ENCODE results near the gene ARHGAP9. TPM values are rescaled to one million over a fixed set of nuclear protein-coding genes. Genes with fewer than 3 reads are reported as not detected.
"Not testable (repeated sequence)": the region's sequence is repeated elsewhere in the genome, so short reads cannot be mapped to it uniquely, and the experiment has no call there.

ARHGAP9 gene
- total RNA-seq, 1 experiment from 2014 or later: 0.92 TPM

DNA sequence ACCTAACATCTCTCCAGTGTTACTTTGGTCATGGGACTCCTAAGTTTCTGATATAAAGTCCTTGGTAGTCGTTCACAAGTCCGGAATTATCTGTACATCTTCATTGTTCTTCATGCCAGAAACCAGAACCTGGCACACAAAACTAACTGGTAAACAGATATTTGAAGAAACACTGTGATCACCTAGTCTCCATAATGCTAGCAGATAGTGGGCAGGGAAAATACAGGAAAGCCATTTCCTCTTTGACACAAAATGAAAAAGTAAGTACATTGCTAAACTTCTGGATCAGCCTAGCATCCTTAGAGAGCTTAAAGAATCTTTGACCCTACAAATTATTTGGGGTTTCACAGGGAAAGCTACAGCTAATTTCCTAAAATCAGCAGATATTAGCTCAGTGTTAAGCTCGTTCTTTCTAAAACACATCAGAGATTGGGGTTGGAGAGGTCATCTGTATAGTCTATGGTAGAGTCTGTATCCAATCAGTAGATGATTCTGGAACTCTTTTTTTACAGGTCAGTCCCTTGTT, 35.8 kb upstream of the ARHGAP9 start:
- Histone ChIP-seq H3K4me3 (ENCODE audit: low read depth in 2 of 2, low read length in 2 of 2) (no peak overlapping the region), H3K27me3 (ENCODE audit: control insufficient read depth, insufficient read depth, low read length) (no peaks in the 10 kb centered on the region), H3K36me3 (ENCODE audit: control insufficient read depth, insufficient read depth, low read length) (peaks cover 24% of the 10 kb centered on the region), H3K4me1 (ENCODE audit: control insufficient read depth, insufficient read depth, low read length) (peaks cover 36% of the 10 kb centered on the region), H3K27ac (ENCODE audit: low read length) (peak overlapping the region; percentile 63; the same call in 1 of the 2 replicates), H3K9me3 (ENCODE audit: control insufficient read depth, insufficient read depth, low read depth, low read length) (no peaks in the 10 kb centered on the region)
- TSS peak; percentile 44 for BruUV-seq (replicated peaks)
- ATAC-seq: no peak
- in situ Hi-C loops (cut with HindIII; ENCODE audit: low pct_unique_long_range_greater_than_20kb, low sequenced_read_pairs) (no loop called here), intact Hi-C loops (cut with micrococcal nuclease; ENCODE audit: unreplicated experiment) (no loop called here)
- TF ChIP-seq, protein P1, sequence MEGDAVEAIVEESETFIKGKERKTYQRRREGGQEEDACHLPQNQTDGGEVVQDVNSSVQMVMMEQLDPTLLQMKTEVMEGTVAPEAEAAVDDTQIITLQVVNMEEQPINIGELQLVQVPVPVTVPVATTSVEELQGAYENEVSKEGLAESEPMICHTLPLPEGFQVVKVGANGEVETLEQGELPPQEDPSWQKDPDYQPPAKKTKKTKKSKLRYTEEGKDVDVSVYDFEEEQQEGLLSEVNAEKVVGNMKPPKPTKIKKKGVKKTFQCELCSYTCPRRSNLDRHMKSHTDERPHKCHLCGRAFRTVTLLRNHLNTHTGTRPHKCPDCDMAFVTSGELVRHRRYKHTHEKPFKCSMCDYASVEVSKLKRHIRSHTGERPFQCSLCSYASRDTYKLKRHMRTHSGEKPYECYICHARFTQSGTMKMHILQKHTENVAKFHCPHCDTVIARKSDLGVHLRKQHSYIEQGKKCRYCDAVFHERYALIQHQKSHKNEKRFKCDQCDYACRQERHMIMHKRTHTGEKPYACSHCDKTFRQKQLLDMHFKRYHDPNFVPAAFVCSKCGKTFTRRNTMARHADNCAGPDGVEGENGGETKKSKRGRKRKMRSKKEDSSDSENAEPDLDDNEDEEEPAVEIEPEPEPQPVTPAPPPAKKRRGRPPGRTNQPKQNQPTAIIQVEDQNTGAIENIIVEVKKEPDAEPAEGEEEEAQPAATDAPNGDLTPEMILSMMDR (IDR thresholded peaks at IDR 0.05): no peak
- TF ChIP-seq POLR2AphosphoS5 (IDR thresholded peaks at IDR 0.05; ENCODE audit: low read depth, low read length): 0 out of 2 replicates have a peak, but pooled peaks have one; percentile 44
- TF ChIP-seq, protein P2, sequence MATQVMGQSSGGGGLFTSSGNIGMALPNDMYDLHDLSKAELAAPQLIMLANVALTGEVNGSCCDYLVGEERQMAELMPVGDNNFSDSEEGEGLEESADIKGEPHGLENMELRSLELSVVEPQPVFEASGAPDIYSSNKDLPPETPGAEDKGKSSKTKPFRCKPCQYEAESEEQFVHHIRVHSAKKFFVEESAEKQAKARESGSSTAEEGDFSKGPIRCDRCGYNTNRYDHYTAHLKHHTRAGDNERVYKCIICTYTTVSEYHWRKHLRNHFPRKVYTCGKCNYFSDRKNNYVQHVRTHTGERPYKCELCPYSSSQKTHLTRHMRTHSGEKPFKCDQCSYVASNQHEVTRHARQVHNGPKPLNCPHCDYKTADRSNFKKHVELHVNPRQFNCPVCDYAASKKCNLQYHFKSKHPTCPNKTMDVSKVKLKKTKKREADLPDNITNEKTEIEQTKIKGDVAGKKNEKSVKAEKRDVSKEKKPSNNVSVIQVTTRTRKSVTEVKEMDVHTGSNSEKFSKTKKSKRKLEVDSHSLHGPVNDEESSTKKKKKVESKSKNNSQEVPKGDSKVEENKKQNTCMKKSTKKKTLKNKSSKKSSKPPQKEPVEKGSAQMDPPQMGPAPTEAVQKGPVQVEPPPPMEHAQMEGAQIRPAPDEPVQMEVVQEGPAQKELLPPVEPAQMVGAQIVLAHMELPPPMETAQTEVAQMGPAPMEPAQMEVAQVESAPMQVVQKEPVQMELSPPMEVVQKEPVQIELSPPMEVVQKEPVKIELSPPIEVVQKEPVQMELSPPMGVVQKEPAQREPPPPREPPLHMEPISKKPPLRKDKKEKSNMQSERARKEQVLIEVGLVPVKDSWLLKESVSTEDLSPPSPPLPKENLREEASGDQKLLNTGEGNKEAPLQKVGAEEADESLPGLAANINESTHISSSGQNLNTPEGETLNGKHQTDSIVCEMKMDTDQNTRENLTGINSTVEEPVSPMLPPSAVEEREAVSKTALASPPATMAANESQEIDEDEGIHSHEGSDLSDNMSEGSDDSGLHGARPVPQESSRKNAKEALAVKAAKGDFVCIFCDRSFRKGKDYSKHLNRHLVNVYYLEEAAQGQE (IDR thresholded peaks at IDR 0.05; ENCODE audit: insufficient read depth in 1 of 2, low read depth in 2 of 2, low read length in 1 of 2): no peak
- POLR2A ChIA-PET: no interaction called here
- CTCF ChIA-PET: no interaction called here
- no peak for DNase-seq (ENCODE audit: low read depth, low spot score)

DNA sequence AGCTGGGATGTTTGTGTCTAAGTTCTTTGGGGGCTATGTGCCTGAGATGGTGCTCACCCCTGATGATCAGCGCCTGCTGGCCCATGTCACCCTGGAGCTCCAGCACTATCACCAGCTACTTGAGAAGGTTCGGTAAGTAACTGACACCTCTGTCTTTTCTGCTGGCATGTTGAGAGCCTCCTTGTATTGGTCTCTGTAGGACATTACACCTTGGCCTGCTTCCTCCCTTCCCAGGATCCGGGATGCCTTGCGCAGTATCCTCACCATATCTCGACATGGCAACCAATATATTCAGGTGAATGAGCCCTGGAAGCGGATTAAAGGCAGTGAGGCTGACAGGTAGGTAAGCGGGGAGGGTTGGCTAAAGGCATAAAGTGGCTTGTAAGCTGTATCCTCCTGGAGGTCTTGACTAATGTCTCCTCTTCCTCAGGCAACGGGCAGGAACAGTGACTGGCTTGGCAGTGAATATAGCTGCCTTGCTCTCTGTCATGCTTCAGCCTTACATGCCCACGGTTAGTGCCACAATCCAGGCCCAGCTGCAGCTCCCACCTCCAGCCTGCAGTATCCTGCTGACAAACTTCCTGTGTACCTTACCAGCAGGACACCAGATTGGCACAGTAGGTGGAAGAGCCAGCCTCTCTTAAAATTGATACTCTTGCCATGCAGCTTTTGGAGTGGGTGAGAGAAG, 35.2 kb upstream of the ARHGAP9 start:
- Histone ChIP-seq H3K9me3 (ENCODE audit: control insufficient read depth, insufficient read depth, low read depth, low read length) (no peaks in the 10 kb centered on the region), H3K4me3 (ENCODE audit: low read depth in 2 of 2, low read length in 2 of 2) (no peak overlapping the region), H3K27ac (ENCODE audit: low read length) (peak overlapping the region; percentile 63; the same call in 1 of the 2 replicates), H3K4me1 (ENCODE audit: control insufficient read depth, insufficient read depth, low read length) (peaks cover 36% of the 10 kb centered on the region), H3K27me3 (ENCODE audit: control insufficient read depth, insufficient read depth, low read length) (no peaks in the 10 kb centered on the region), H3K36me3 (ENCODE audit: control insufficient read depth, insufficient read depth, low read length) (peaks cover 21% of the 10 kb centered on the region)
- POLR2A ChIA-PET: no interaction called here
- CTCF ChIA-PET: no interaction called here
- peak; percentile 32; the same call in 1 of the 2 replicates for ATAC-seq
- in situ Hi-C loops (cut with HindIII; ENCODE audit: low pct_unique_long_range_greater_than_20kb, low sequenced_read_pairs) (no loop called here), intact Hi-C loops (cut with micrococcal nuclease; ENCODE audit: unreplicated experiment) (no loop called here)
- TF ChIP-seq, protein P2 (IDR thresholded peaks at IDR 0.05; ENCODE audit: insufficient read depth in 1 of 2, low read depth in 2 of 2, low read length in 1 of 2): no peak
- TF ChIP-seq SIN3A (IDR thresholded peaks at IDR 0.05; ENCODE audit: borderline replicate concordance, insufficient read depth, low read depth, low read length) (no peak), TCF7L2 (IDR thresholded peaks at IDR 0.05; ENCODE audit: low read depth, low read length) (no peak), POLR2AphosphoS5 (IDR thresholded peaks at IDR 0.05; ENCODE audit: low read depth, low read length) (no peak; the same call in 1 of the 2 replicates)
- TF ChIP-seq, protein P1 (IDR thresholded peaks at IDR 0.05): no peak
- BruUV-seq (replicated peaks): no TSS peak
- DNase-seq (ENCODE audit: low read depth, low spot score): peak; percentile 39

DNA sequence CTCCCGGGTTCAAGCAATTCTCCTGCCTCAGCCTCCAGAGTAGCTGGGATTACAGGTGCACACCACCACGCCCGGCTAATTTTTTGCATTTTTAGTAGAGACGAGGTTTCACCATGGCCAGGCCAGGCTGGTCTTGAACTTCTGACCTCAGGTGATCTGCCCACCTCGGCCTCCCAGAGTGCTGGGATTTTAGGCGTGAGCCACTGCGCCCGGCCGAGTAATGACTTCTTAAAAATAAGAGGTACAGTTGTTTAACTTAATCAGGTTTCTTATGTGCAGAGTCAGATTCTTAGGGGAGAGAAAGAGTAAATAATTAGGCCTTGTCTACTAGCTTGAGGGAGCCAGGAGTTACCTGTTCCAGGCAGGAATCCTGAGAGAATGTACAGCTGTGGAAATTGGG, 34.6 kb upstream of the ARHGAP9 start:
- POLR2A ChIA-PET; BruUV-seq (replicated peaks); ATAC-seq: not testable (repeated sequence)

More for the DNA sequence above, 34.6 kb upstream of the ARHGAP9 start:
- H3K27ac ChIP-seq (ENCODE audit: low read length); intact Hi-C loops (cut with micrococcal nuclease; ENCODE audit: unreplicated experiment); DNase-seq (ENCODE audit: low read depth, low spot score); H3K9me3 ChIP-seq (ENCODE audit: control insufficient read depth, insufficient read depth, low read depth, low read length); H3K4me3 ChIP-seq (ENCODE audit: low read depth in 2 of 2, low read length in 2 of 2); CTCF ChIA-PET; in situ Hi-C loops (cut with HindIII; ENCODE audit: low pct_unique_long_range_greater_than_20kb, low sequenced_read_pairs); H3K27me3 ChIP-seq (ENCODE audit: control insufficient read depth, insufficient read depth, low read length): not testable (repeated sequence)
- Histone ChIP-seq H3K4me1 (ENCODE audit: control insufficient read depth, insufficient read depth, low read length) (peaks cover 35% of the 10 kb centered on the region), H3K36me3 (ENCODE audit: control insufficient read depth, insufficient read depth, low read length) (peaks cover 17% of the 10 kb centered on the region)
